ENCODE measurements around the gene PTPRA. TPM values are rescaled to one million over a fixed set of nuclear protein-coding genes. Genes with fewer than 3 reads are reported as not detected.

Gene PTPRA
- total and polyA plus RNA-seq, 5 donors = 11.8 to 37.5 (median 34.2) TPM

DNA sequence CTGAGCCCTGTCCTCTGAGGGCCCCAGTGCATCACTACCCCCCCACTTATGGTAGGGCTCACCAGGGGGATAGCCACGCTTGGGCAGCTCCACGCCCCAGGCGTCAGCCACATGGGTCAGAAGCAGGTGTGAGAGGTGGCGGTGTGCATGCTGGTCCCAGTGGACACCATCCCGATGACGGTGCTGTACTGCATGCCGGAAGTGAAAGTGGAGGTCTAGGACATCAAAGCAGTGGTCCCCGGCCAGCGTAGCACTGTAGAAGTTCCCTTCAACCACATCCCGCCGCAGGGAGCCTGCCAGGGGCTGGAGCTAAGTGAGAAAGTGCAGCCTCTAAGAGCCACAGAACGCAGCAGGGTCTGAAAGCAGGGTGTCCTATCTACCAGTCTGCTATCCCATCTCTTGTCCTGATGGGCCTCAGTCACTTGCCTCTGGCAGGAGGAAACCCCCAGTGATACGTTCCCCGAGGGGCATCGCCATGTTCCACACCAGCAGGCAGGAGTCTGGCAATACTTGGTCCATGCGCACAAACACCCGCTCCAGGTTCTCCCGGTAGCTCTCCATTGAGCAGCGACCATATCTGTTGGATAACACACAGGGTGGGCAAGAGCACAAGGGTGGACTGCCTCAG, 35.0 kb upstream of the PTPRA start:
- no peaks in the 10 kb centered on the region for H3K27me3 ChIP-seq (ENCODE audit: control insufficient read depth, insufficient read depth)
- no peaks in the 10 kb centered on the region for H3K4me1 ChIP-seq (ENCODE audit: control insufficient read depth, insufficient read depth, low read length)
- ATAC-seq (no peak), DNase-seq (no peak)
- WGBS = 96% methylated on average over 19 of the region's 19 CpGs
- intact Hi-C loops (cut with DNase I) = no loop called here
- H3K27ac ChIP-seq (ENCODE audit: low read length) = no peak overlapping the region
- no peak overlapping the region for H3K4me3 ChIP-seq (ENCODE audit: low read length)
- H3K9me3 ChIP-seq (ENCODE audit: control insufficient read depth, low read length) = no peaks in the 10 kb centered on the region

DNA sequence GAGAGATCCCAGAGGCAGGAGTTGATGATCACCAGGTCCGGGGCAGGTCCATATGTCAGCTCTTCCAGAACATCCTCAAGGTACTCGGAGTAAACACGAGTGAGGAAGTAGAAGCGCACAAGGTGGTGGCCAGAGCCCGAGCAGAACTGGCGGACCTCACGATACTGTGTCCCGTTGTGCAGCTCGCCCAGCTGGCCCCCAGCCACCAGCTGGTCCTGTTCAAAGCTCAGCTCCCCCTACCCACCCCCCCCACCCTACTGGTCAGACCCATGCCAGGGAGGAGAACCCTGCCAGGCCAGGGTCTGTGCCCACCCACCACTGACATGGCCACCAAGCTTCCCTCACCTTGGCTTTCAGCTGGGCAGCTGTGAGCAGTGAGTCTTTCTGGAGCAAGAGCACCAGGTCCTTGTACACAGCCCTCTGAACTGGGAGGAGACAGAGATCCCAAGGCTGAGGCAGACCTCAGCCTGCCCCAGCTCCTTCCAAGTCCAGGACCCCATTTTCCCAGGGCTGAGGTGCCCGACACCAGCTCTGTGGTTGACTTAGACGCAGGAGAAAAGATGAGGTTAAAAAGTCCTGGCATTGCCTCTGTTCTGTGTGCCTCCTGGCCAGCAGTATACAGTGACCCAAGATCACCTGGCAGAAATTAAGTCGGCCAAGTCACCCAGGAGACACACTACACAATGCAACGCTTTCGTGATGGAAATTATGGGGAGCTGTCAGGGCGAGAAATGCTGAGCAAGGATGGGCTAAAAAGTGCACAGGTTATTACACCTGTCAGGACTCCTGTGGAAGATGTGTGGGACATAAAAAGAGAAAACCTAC, 34.2 kb upstream of the PTPRA start:
- H3K4me3 ChIP-seq (ENCODE audit: low read length) = no peak overlapping the region
- 94% methylated on average over 15 of the region's 15 CpGs for WGBS
- ATAC-seq = no peak
- intact Hi-C loops (cut with DNase I) = no loop called here
- H3K27me3 ChIP-seq (ENCODE audit: control insufficient read depth, insufficient read depth) = no peaks in the 10 kb centered on the region
- H3K4me1 ChIP-seq (ENCODE audit: control insufficient read depth, insufficient read depth, low read length) = no peaks in the 10 kb centered on the region
- no peak overlapping the region for H3K27ac ChIP-seq (ENCODE audit: low read length)
- H3K9me3 ChIP-seq (ENCODE audit: control insufficient read depth, low read length) = no peaks in the 10 kb centered on the region
- DNase-seq = no peak

DNA sequence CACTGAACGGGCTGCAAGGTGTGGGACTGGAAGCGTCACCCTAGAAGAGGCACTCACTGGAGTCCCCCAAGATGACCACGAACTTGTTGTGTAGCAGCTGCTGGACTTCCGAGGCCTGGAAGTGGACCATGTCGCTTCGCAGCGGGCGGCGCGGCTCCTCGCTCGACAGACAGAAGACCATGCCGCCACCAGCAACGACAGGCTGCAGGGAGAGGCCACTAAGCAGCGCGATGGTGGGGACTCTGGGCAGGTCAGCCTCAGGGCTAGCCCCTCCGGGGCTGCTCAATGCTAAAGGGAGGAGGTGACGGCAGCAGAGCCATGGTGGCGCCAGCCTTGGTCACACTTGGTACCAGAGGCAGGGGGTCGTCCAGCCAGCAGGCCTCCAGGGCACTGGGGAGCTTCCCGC, 33.5 kb upstream of the PTPRA start:
- ATAC-seq (no peak), DNase-seq (no peak)
- Histone ChIP-seq H3K27ac (ENCODE audit: low read length) (no peak overlapping the region), H3K4me1 (ENCODE audit: control insufficient read depth, insufficient read depth, low read length) (no peaks in the 10 kb centered on the region), H3K27me3 (ENCODE audit: control insufficient read depth, insufficient read depth) (no peaks in the 10 kb centered on the region), H3K4me3 (ENCODE audit: low read length) (peak overlapping the region; percentile 89), H3K9me3 (ENCODE audit: control insufficient read depth, low read length) (no peaks in the 10 kb centered on the region)
- intact Hi-C loops (cut with DNase I) = no loop called here
- WGBS = 82% methylated on average over 21 of the region's 21 CpGs

DNA sequence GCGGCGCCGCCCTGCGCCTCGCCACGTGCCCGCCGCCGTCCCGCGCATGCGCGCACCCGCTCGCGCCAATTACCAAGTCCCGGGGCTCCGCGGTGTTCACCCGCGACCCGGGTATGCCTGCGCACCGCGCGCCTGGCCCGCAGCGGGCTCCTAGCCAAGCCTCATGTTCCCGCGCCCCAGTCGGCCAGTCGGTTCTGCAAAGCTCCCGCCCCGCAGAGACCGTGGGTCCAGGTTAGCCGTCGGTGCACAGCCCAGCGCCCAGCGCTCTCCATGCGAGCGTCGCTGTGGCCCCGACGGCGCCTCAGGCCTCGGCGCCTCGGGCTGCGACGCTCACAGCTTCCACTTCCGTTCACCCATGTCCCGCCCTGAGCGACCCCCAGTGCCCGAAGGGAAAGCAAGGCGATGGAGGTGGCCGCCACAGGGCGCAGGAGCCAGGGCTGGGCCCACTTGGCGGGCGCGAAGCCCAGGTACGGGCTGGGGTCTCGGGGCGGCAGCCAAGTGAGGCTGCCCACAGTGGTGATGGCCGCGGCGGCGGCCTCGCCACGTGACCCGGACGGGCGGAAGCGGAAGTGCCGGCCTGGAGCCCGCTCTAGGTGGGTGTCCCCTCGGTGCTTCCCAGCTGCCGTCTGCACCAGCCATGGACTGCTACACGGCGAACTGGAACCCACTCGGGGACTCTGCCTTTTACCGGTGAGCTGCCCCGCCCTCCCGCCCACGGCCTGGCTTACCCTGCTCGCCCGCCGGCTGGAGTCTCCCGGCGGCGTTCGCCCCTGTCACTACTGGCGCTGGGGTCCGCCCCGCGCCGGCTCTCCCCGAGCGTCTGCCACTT, 32.9 kb upstream of the PTPRA start, which contains the start of the genes PCED1A and VPS16:
TSS of gene PCED1A (minus strand) at position 518 of the 829 bp plus-strand sequence. CDS start 743 bp downstream, outside the sequence.
TSS of gene VPS16 (plus strand) at position 608 of the 829 bp plus-strand sequence. CDS start at position 638, 30 bp downstream.
- H3K9me3 ChIP-seq (ENCODE audit: control insufficient read depth, low read length) = no peaks in the 10 kb centered on the region
- DNase-seq (peak; percentile 91 to 96 (median 96)), ATAC-seq (peak; percentile 99)
- 3% methylated on average over 98 of the region's 98 CpGs for WGBS
- peak within 1 kb of the TSS; percentile 89 for H3K4me3 ChIP-seq (ENCODE audit: low read length)
- H3K4me1 ChIP-seq (ENCODE audit: control insufficient read depth, insufficient read depth, low read length) = no peaks in the 10 kb centered on the region
- H3K27me3 ChIP-seq (ENCODE audit: control insufficient read depth, insufficient read depth) = no peaks in the 10 kb centered on the region
- H3K27ac ChIP-seq (ENCODE audit: low read length) = peak within 1 kb of the TSS; percentile 91
- intact Hi-C loops (cut with DNase I) = no loop called here

DNA sequence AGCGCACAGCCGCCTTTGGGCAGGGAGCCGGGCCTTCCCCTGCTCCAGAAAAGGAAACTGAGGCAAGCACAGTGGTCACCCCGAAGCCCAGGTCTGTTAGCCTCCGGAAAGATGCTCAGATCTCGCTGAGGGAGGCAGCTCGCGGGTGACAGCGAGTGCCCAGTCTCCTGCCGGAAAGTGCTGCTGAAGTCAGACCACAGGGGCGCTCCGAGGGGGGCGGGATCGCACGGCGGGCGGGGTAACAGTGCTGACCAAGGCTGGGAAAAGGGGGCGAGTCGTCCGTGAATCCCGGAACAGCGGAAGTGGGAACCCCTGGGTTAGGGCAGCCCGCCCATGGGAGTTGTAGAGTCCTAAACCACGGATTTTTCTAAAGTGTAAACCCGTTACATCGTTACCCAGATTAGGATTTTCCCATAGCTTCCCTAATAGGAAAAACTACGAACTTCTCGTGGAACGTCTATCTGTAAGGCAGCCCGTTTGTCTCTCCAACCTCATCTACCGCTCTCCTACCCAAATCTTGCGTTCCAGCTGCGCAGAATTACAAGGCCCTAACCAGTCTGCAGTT, 32.2 kb upstream of the PTPRA start:
- Histone ChIP-seq H3K9me3 (ENCODE audit: control insufficient read depth, low read length) (no peaks in the 10 kb centered on the region), H3K27ac (ENCODE audit: low read length) (peak overlapping the region; percentile 31), H3K27me3 (ENCODE audit: control insufficient read depth, insufficient read depth) (no peaks in the 10 kb centered on the region), H3K4me1 (ENCODE audit: control insufficient read depth, insufficient read depth, low read length) (no peaks in the 10 kb centered on the region), H3K4me3 (ENCODE audit: low read length) (peak overlapping the region; percentile 89)
- ATAC-seq = peak; percentile 70 to 85
- intact Hi-C loops (cut with DNase I) = no loop called here
- WGBS = 4% methylated on average over 33 of the region's 33 CpGs
- peak; percentile 86 to 88 (median 87) for DNase-seq

DNA sequence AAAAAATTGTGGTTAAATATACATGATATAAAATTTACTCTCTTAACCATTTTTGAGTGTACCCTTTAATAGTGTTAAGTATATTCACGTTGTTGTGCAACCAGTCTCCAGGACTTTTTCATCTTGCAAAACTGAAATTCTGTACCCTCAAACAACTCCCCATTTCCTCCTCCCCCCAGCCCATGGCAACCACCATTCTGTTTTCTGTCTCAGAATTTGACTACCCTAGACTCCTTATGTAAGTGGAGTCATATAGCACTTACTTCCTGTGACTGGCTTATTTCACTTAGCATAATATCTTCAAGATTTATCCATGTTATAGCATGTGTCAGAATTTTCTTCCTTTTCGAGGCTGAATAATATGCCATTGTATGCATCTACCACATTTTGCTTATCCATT, 27.7 kb upstream of the PTPRA start:
- no peak overlapping the region for H3K27ac ChIP-seq (ENCODE audit: low read length)
- ATAC-seq = no peak
- H3K4me3 ChIP-seq (ENCODE audit: low read length) = no peak overlapping the region
- WGBS = 89% methylated on average over 2 of the region's 2 CpGs
- H3K4me1 ChIP-seq (ENCODE audit: control insufficient read depth, insufficient read depth, low read length) = no peaks in the 10 kb centered on the region
- no peaks in the 10 kb centered on the region for H3K9me3 ChIP-seq (ENCODE audit: control insufficient read depth, low read length)
- intact Hi-C loops (cut with DNase I) = no loop called here
- DNase-seq = no peak
- H3K27me3 ChIP-seq (ENCODE audit: control insufficient read depth, insufficient read depth) = no peaks in the 10 kb centered on the region

DNA sequence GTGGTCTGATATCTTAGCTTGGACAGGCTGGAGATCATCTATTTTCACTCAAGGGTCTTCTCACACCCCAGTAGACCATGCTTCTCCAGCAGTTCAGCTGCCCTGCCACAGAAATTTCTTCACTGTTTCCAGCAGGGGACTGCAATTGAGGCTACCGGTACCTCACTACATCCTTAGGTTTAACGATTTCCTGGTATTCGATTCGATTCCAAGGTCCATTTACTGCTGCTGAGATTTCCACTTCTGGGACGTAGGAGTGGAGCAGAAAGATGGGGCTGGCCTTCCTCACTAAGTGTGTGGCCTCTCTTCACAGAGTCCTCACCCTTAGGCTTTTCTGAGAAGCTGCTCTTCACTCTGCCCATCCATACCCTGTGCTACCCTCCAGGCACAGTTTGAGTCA, 26.6 kb upstream of the PTPRA start:
- Histone ChIP-seq H3K9me3 (ENCODE audit: control insufficient read depth, low read length) (no peaks in the 10 kb centered on the region), H3K4me3 (ENCODE audit: low read length) (no peak overlapping the region), H3K27ac (ENCODE audit: low read length) (no peak overlapping the region), H3K4me1 (ENCODE audit: control insufficient read depth, insufficient read depth, low read length) (no peaks in the 10 kb centered on the region), H3K27me3 (ENCODE audit: control insufficient read depth, insufficient read depth) (no peaks in the 10 kb centered on the region)
- intact Hi-C loops (cut with DNase I) = no loop called here
- WGBS = 81% methylated on average over 5 of the region's 5 CpGs
- DNase-seq (no peak), ATAC-seq (no peak)

DNA sequence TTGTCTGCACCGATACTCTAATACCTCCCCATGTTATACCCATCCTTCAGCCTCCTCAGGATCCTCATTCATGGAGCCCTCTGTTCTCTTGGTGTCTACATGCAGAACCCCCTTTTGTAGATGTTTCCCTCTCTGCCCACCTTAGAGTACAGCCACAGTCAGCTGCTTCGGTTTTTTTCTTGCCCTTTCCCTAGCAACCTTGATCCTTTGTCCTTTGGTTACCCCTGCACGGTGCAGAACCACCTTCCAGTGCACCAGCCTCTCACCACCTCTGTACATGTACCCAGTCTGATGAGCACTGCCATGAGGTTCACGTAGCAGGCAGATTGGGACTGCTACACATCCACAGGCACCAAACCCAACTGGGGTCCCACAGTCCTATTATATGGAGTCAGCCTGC, 25.5 kb upstream of the PTPRA start:
- Histone ChIP-seq H3K9me3 (ENCODE audit: control insufficient read depth, low read length) (no peaks in the 10 kb centered on the region), H3K27ac (ENCODE audit: low read length) (no peak overlapping the region), H3K4me3 (ENCODE audit: low read length) (no peak overlapping the region), H3K4me1 (ENCODE audit: control insufficient read depth, insufficient read depth, low read length) (no peaks in the 10 kb centered on the region), H3K27me3 (ENCODE audit: control insufficient read depth, insufficient read depth) (no peaks in the 10 kb centered on the region)
- ATAC-seq = no peak
- DNase-seq = no peak
- WGBS = 93% methylated on average over 4 of the region's 4 CpGs
- intact Hi-C loops (cut with DNase I) = no loop called here

DNA sequence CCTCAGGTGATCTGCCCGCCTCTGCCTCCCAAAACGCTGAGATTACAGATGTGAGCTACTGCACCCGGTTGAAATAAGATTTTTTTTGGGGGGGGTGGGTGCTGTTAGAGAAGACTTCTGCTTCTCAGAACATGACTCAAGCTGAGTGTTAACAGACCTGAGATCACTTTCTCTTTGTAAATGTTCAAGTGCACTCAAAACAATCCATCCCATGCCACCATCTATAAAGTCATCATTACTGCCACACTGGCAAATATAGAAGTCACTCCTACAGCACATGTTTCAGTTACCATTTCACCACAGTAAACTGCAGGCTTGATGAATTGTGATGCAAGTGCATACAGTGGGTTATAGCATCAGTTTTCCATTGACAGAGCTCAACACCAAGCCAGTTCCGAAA, 23.8 kb upstream of the PTPRA start:
- Histone ChIP-seq H3K4me1 (ENCODE audit: control insufficient read depth, insufficient read depth, low read length) (no peaks in the 10 kb centered on the region), H3K27ac (ENCODE audit: low read length) (no peak overlapping the region), H3K9me3 (ENCODE audit: control insufficient read depth, low read length) (no peaks in the 10 kb centered on the region), H3K4me3 (ENCODE audit: low read length) (no peak overlapping the region), H3K27me3 (ENCODE audit: control insufficient read depth, insufficient read depth) (no peaks in the 10 kb centered on the region)
- intact Hi-C loops (cut with DNase I) = no loop called here
- WGBS = 90% methylated on average over 4 of the region's 4 CpGs
- ATAC-seq = no peak
- no peak for DNase-seq

DNA sequence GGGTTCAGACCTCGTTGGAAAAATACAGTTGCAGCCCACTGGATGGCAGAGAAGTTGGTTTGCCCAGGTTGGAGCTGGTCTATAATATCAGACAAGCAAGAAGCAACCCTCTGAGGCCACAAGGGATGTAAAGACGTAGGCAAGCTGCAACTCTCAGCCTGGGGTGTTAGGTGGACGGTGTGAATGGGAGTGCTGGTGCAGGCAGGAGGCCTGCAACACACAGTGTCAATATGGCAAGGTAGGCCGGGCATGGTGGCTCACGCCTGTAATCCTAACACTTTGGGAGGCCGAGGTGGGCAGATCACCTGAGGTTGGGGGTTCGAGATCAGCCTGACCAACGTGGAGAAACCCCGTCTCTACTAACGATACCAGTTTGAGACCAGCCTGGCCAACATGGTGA, 22.2 kb upstream of the PTPRA start:
- ATAC-seq = no peak
- intact Hi-C loops (cut with DNase I) = loop anchor here in 1 of 4 donors (10.0 kb wide), 1 partner anchor 96 kb away; no protein-coding TSS in a partner anchor
- Histone ChIP-seq H3K9me3 (ENCODE audit: control insufficient read depth, low read length) (no peaks in the 10 kb centered on the region), H3K4me3 (ENCODE audit: low read length) (no peak overlapping the region), H3K27me3 (ENCODE audit: control insufficient read depth, insufficient read depth) (no peaks in the 10 kb centered on the region), H3K27ac (ENCODE audit: low read length) (no peak overlapping the region), H3K4me1 (ENCODE audit: control insufficient read depth, insufficient read depth, low read length) (no peaks in the 10 kb centered on the region)
- DNase-seq = no peak
- WGBS = 94% methylated on average over 10 of the region's 10 CpGs

Measured in right cardiac atrium (tissue), 5 donors.